Cardiac muscle cell (in vitro differentiated cells and primary cell): Measurements from ENCODE around the gene NEK2. TPM values are rescaled to one million over a fixed set of nuclear protein-coding genes. Genes with fewer than 3 reads are reported as not detected.
"Not testable (repeated sequence)": the region's sequence is repeated elsewhere in the genome, so short reads cannot be mapped to it uniquely, and the experiment has no call there.

Experiments used
- DNase-seq, 2 donors: peaks; one replicate each; pipeline versions ENCODE4 v3.0.0 to v3.0.0-alpha.2; 2010 to 2017; ENCODE audit warnings: low read depth in 1 of 2, low spot score in 1 of 2
- H3K27ac ChIP-seq: fragments of 200-600 bp; sonication (generic); 2 replicates; pipeline ENCODE4 v1.5.1; 2016
- H3K27me3 ChIP-seq: fragments of 200-600 bp; sonication (generic); 2 replicates; pipeline ENCODE4 v1.6.0; 2016; ENCODE audit warnings: control low read depth
- H3K36me3 ChIP-seq: fragments of 200-600 bp; sonication (generic); 2 replicates; pipeline ENCODE4 v1.5.1; 2016; ENCODE audit warnings: control low read depth
- H3K4me1 ChIP-seq: fragments of 200-600 bp; sonication (generic); 2 replicates; pipeline ENCODE4 v1.8.1; 2017; ENCODE audit warnings: low read depth, mild to moderate bottlenecking, mixed run types
- H3K4me3 ChIP-seq: fragments of 200-600 bp; sonication (generic); 2 replicates; pipeline ENCODE4 v1.5.1; 2016; ENCODE audit warnings: mild to moderate bottlenecking
- H3K9me3 ChIP-seq: fragments of 200-600 bp; sonication (generic); 2 replicates; pipeline ENCODE4 v1.5.1; 2017; ENCODE audit warnings: low read depth, mild to moderate bottlenecking, control low read depth
- polyA plus RNA-seq: library from polyadenylated mRNA; unstranded; fragments of >200 nt; fragmentation: Nextera tagmentation; extraction: Ambion mirVana; gene quantifications from 2 replicates; pipeline ENCODE4 v1.2.1, GENCODE V29; 2016
- total RNA-seq: library from RNA; depleted of rRNA; stranded (reverse); fragments of >200 nt; gene quantifications from 2 replicates; pipeline ENCODE4 v1.2.3, GENCODE V29; 2016
- TF ChIP-seq, protein P1 (sequence below): IDR thresholded peaks from 2 replicates; pipeline ENCODE4 v1.5.1; 2012; ENCODE audit warnings: low read depth, mild to moderate bottlenecking, low read length

Gene NEK2
- total and polyA plus RNA-seq, 2 experiments from 2014 or later, result 6.7 to 51.2 TPM

DNA sequence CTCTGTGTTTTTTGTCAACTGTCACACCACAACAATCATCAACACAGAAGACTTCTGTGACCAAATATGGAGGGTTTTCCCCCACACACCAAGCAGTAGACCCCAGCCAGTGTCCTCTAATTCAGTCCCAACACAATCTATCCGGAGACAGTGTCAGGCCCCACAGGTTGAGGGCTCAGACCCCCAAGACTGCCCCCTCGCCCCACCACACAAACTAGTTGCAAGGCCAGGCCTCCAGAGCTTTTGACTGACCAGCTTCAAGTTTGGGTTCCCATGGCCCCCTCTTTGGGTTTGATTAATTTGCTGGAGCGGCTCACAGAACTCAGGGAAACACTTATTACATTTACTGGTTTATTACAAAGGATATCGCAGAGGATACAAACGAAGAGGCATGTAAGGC lies 37.2 kb downstream of the NEK2 start:
- no peak overlapping the region for H3K27ac ChIP-seq
- TF ChIP-seq, protein P1, sequence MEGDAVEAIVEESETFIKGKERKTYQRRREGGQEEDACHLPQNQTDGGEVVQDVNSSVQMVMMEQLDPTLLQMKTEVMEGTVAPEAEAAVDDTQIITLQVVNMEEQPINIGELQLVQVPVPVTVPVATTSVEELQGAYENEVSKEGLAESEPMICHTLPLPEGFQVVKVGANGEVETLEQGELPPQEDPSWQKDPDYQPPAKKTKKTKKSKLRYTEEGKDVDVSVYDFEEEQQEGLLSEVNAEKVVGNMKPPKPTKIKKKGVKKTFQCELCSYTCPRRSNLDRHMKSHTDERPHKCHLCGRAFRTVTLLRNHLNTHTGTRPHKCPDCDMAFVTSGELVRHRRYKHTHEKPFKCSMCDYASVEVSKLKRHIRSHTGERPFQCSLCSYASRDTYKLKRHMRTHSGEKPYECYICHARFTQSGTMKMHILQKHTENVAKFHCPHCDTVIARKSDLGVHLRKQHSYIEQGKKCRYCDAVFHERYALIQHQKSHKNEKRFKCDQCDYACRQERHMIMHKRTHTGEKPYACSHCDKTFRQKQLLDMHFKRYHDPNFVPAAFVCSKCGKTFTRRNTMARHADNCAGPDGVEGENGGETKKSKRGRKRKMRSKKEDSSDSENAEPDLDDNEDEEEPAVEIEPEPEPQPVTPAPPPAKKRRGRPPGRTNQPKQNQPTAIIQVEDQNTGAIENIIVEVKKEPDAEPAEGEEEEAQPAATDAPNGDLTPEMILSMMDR, result no peak
- no peak for DNase-seq
- H3K4me1 ChIP-seq, result peaks cover 2% of the 10 kb centered on the region
- no peaks in the 10 kb centered on the region for H3K36me3 ChIP-seq
- H3K9me3 ChIP-seq, result no peaks in the 10 kb centered on the region
- H3K27me3 ChIP-seq, result no peaks in the 10 kb centered on the region
- H3K4me3 ChIP-seq, result no peak overlapping the region

DNA sequence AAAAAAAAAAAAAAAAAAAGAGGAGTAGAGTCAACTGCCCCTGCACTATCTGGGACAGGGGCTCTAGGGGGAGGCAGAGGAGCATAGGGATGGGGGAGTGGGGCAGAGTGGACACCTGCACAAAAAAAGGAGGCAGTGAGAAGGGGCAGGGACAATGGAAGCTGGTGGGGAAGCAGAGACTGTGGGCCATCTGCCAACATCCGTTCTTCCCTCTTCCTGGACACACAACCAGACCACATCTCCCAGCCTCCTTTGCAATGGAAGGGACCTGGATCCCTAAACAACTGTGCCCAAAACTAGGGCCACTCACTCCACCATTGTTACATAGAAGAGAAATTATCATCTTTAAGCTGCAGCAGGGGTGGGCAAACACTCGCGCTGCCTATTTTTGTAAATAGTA lies 38.4 kb downstream of the NEK2 start:
- no peak overlapping the region for H3K4me3 ChIP-seq
- H3K27ac ChIP-seq, result no peak overlapping the region
- peaks cover 4% of the 10 kb centered on the region for H3K4me1 ChIP-seq
- TF ChIP-seq, protein P1, result no peak
- no peaks in the 10 kb centered on the region for H3K36me3 ChIP-seq
- H3K9me3 ChIP-seq, result no peaks in the 10 kb centered on the region
- peak in 1 of 2 donors; percentile 36 for DNase-seq
- H3K27me3 ChIP-seq, result no peaks in the 10 kb centered on the region

DNA sequence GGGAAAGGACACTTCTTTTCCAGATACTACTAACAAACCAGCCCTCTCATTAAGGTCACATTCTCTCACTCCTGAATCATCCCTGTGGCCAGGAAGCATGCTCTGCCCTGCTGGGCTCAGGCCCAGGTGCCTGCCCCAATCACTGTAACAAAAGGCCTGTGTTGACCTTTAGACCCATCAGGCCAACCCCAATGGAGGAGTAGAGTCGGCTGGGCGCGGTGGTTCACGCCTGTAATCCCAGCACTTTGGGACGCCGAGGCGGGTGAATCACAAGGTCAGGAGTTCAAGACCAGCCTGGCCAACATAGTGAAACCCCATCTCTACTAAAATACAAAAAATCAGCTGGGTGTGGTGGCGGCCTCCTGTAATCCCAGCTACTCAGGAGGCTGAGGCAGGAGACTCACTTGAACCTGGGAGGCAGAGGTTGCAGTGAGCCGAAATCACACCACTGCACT lies 38.8 kb downstream of the NEK2 start:
- not testable (repeated sequence) for H3K4me3 ChIP-seq, H3K27ac ChIP-seq, H3K27me3 ChIP-seq, H3K4me1 ChIP-seq, H3K9me3 ChIP-seq, H3K36me3 ChIP-seq
- DNase-seq, result peak in 1 of 2 donors; percentile 44

DNA sequence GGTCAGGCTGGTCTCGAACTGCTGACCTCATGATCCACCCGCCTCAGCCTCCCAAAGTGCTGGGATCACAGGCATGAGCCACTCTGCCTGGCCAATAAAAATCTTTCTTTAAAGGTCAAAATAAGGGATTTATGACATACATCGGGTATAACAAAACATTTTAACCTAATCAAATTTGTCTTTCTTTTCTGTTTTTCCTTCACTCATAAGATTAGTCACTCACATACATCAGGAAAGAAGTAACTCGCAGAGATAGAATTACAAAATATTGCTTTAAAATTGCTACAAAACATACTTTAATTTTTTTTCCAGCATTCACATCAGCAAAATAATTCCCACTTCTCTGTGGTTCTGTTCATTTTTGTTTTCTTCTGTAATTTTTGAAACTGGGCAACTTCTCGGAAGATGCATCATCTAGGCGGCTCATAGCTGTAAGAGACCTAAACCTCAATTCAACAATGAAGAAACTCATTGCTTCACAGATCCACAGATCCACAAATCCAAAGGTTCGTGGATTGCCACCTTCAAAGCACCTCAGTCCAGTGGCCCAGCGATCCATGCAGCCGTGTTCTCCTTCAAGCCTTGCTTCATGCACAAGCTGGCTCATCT lies 39.7 kb downstream of the NEK2 start:
- TF ChIP-seq, protein P1, result no peak
- Histone ChIP-seq H3K4me1 (peaks cover 10% of the 10 kb centered on the region), H3K27ac (no peak overlapping the region), H3K4me3 (no peak overlapping the region), H3K9me3 (no peaks in the 10 kb centered on the region), H3K27me3 (no peaks in the 10 kb centered on the region), H3K36me3 (no peaks in the 10 kb centered on the region)
- no peak for DNase-seq

DNA sequence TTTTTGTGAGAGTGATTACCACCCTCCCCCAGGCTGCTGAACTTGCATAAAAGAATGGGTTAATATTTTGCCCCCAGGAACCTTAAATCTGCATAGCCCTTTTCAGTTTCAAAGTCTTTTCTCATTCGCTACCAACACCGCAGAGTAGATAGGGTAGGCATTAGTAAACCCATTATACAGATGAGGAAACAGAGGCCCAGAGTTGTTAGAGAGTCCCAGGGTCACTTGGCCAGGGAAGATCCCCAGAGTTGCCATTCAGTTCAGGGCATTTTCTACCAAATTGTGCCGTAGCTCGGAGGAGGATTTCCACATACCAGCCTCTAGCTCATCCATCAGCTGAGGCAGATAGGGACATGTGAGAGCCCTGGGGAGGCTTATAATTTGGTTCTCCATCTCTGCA lies 40.5 kb downstream of the NEK2 start:
- no peak for DNase-seq
- Histone ChIP-seq H3K36me3 (no peaks in the 10 kb centered on the region), H3K27ac (no peak overlapping the region), H3K4me3 (no peak overlapping the region), H3K9me3 (no peaks in the 10 kb centered on the region), H3K27me3 (no peaks in the 10 kb centered on the region), H3K4me1 (peaks cover 18% of the 10 kb centered on the region)
- TF ChIP-seq, protein P1, result no peak

DNA sequence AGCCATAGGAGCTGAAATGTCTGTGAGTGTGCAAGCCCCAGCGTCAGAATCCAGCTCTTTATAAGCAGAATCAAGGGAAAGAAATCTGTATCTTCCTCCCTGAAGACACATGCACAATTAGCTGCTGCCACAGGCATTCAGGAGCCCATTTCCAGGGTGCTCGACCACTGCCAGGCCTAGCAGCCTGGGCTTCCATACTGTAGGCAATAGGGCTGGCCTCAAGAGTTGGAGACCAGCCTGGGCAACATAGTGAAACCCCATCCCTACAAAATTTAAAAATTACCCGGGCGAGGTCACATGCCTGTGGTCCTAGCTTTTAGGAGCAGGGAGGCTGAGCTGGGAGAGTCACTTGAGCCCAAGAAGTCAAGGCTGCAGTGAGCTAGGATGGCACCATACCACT lies 41.0 kb downstream of the NEK2 start:
- H3K4me3 ChIP-seq, result no peak overlapping the region
- H3K27me3 ChIP-seq, result no peaks in the 10 kb centered on the region
- no peaks in the 10 kb centered on the region for H3K36me3 ChIP-seq
- TF ChIP-seq, protein P1, result no peak
- peaks cover 20% of the 10 kb centered on the region for H3K4me1 ChIP-seq
- DNase-seq, result no peak
- H3K9me3 ChIP-seq, result no peaks in the 10 kb centered on the region
- no peak overlapping the region for H3K27ac ChIP-seq
